Measurements from ENCODE around the gene PPP1R3G. TPM values are rescaled to one million over a fixed set of nuclear protein-coding genes. Genes with fewer than 3 reads are reported as not detected.
A peak's percentile ranks its signal among the peaks of the same experiment; 100 is the strongest.
"Not testable (repeated sequence)": the region's sequence is repeated elsewhere in the genome, so short reads cannot be mapped to it uniquely, and the experiment has no call there.

Gene PPP1R3G
- total RNA-seq, 1 experiment from 2014 or later: not detected

DNA sequence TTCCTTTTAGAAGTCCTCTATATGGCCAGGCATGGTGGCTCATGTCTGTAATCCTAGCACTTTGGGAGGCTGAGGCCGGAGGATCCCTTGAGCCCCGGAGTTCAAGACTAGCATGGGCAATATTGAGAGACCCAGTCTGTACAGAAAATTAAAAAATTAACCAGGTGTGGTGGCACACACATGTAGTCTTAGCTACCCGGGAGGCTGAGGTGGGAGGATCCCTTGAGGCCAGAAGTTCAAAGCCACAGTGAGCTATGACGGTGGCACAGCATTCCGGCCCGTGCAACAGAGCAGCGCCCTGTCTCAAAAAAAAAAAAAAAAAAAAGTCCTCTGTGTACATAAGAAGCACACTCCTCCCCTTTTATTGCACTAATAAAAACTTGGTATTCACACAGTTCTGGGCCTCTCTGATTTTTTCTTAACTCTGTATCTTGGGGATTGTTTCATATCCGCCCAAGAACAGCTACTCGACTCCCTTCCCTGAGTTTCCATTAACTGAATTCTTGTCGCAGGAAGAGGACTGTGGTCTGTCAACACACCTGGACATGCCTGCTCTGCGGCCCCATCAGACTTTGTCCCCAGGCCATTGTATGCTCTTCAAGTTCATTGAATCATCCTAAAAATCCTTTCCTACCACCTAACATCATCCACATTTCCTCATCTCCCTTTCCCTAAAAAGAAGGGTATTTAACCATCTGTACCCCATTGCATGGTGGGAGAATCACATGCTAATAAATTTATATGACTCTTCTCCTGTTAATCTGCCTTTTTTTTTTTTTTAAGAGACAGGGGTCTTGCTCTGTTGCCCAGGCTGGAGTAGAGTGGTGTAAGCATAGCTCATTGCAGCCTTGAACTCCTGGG is 25.9 kb upstream of the PPP1R3G start:
- no peak overlapping the region for H3K23ac ChIP-seq (ENCODE audit: insufficient read length, low read depth, low read length)
- peaks cover 9% of the 10 kb centered on the region for H3K27me3 Mint-ChIP-seq (ENCODE audit: low read depth)
- H3K18ac ChIP-seq (ENCODE audit: insufficient read length, low read depth, low read length): no peak overlapping the region
- no peaks in the 10 kb centered on the region for H3K9me3 ChIP-seq (ENCODE audit: control insufficient read depth, low read depth, low read length)
- no peak overlapping the region for H2BK12ac ChIP-seq (ENCODE audit: insufficient read length, low read depth, low read length)
- H3K14ac ChIP-seq (ENCODE audit: insufficient read depth, low read length): no peak overlapping the region
- H2BK120ac ChIP-seq (ENCODE audit: low read depth, low read length, poor library complexity, severe bottlenecking): no peak overlapping the region
- no peak overlapping the region for H2AFZ ChIP-seq (ENCODE audit: low read length)
- H3K27me3 ChIP-seq (ENCODE audit: insufficient read depth, low read length): no peaks in the 10 kb centered on the region
- H4K91ac ChIP-seq (ENCODE audit: insufficient read length, low read depth, low read length): no peak overlapping the region
- no peak overlapping the region for H2BK5ac ChIP-seq (ENCODE audit: insufficient read length, low read length)
- H4K5ac ChIP-seq (ENCODE audit: insufficient read length, low read depth, low read length): no peak overlapping the region
- H3K4me3 Mint-ChIP-seq: no peak overlapping the region
- H2AK5ac ChIP-seq (ENCODE audit: insufficient read length, low read length): no peak overlapping the region
- no peak overlapping the region for H2BK15ac ChIP-seq (ENCODE audit: low read depth, low read length)
- no peak overlapping the region for H3K4ac ChIP-seq (ENCODE audit: low read depth, low read length)
- no peaks in the 10 kb centered on the region for H3K79me2 ChIP-seq (ENCODE audit: insufficient read depth, low read length)
- no peaks in the 10 kb centered on the region for H4K20me1 ChIP-seq (ENCODE audit: control insufficient read depth, insufficient read depth, insufficient read length)
- H3K4me1 ChIP-seq (ENCODE audit: insufficient read depth, low read length): no peaks in the 10 kb centered on the region
- TF ChIP-seq, protein P1, sequence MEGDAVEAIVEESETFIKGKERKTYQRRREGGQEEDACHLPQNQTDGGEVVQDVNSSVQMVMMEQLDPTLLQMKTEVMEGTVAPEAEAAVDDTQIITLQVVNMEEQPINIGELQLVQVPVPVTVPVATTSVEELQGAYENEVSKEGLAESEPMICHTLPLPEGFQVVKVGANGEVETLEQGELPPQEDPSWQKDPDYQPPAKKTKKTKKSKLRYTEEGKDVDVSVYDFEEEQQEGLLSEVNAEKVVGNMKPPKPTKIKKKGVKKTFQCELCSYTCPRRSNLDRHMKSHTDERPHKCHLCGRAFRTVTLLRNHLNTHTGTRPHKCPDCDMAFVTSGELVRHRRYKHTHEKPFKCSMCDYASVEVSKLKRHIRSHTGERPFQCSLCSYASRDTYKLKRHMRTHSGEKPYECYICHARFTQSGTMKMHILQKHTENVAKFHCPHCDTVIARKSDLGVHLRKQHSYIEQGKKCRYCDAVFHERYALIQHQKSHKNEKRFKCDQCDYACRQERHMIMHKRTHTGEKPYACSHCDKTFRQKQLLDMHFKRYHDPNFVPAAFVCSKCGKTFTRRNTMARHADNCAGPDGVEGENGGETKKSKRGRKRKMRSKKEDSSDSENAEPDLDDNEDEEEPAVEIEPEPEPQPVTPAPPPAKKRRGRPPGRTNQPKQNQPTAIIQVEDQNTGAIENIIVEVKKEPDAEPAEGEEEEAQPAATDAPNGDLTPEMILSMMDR (conservative IDR thresholded peaks at IDR 0.05): no peak
- no peak overlapping the region for H3K4me2 ChIP-seq (ENCODE audit: insufficient read depth, insufficient read length, low read length)
- no peak overlapping the region for H3K27ac Mint-ChIP-seq
- peaks cover 6 to 8% of the 10 kb centered on the region in 2 experiments for H3K4me1 Mint-ChIP-seq
- H2BK20ac ChIP-seq (ENCODE audit: low read depth, low read length, poor library complexity, severe bottlenecking): no peak overlapping the region
- no peak overlapping the region for H3K27ac ChIP-seq (ENCODE audit: insufficient read length, low read depth, low read length)
- H3K79me1 ChIP-seq (ENCODE audit: insufficient read depth, low read depth, low read length, poor library complexity, severe bottlenecking): no peaks in the 10 kb centered on the region
- H3T11ph ChIP-seq (ENCODE audit: low read length): no peak overlapping the region
- H3K9ac ChIP-seq (ENCODE audit: extremely low read depth, insufficient read length, low read length): no peak overlapping the region
- no peak overlapping the region for H3K56ac ChIP-seq (ENCODE audit: insufficient read length, low read depth, low read length)
- no peaks in the 10 kb centered on the region for H3K23me2 ChIP-seq (ENCODE audit: insufficient read length, low read depth, low read length, poor library complexity, severe bottlenecking)
- DNase-seq: no peak
- peaks cover 0 to 10% (median 0%) of the 10 kb centered on the region in 3 experiments; a peak in 1 of 7 replicates for H3K36me3 Mint-ChIP-seq (ENCODE audit: insufficient read depth in 1 of 3, low read depth in 3 of 3)
- no peak overlapping the region for H4K8ac ChIP-seq (replicated peaks; ENCODE audit: insufficient read length, low read depth, low read length)
- peaks cover 0 to 8% of the 10 kb centered on the region in 2 experiments; a peak in 3 of 5 replicates for H3K9me3 Mint-ChIP-seq
- no CpG with 5 or more reads among the region's 11 CpGs for WGBS (ENCODE audit: extremely low coverage, insufficient read length, low lambda C conversion rate)

DNA sequence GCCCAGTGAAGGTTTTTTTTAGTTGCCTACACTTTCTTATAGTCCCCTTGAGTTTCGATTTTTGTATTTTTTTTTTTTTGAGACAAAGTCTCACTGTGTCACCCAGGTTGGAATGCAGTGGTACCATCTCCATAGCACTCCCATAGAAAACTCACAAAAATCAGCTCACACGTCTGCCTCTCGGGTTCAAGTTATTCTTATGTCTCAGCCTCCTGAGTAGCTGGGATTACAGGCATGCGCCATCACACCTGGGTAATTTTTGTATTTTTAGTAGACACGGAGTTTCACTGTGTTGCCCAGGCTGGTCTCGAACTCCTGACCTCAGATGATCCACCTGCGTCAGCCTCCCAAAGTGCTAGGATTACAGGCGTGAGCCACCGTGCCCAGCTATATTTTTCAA is 24.7 kb upstream of the PPP1R3G start:
- H3K27me3 ChIP-seq (ENCODE audit: insufficient read depth, low read length); H3K9me3 Mint-ChIP-seq; H2BK12ac ChIP-seq (ENCODE audit: insufficient read length, low read depth, low read length); H2BK15ac ChIP-seq (ENCODE audit: low read depth, low read length); H3K27ac ChIP-seq (ENCODE audit: insufficient read length, low read depth, low read length); H3K9ac ChIP-seq (ENCODE audit: extremely low read depth, insufficient read length, low read length); H3K4ac ChIP-seq (ENCODE audit: low read depth, low read length); H3K14ac ChIP-seq (ENCODE audit: insufficient read depth, low read length); H2BK5ac ChIP-seq (ENCODE audit: insufficient read length, low read length); H3K23me2 ChIP-seq (ENCODE audit: insufficient read length, low read depth, low read length, poor library complexity, severe bottlenecking); H3K4me3 Mint-ChIP-seq; H2BK120ac ChIP-seq (ENCODE audit: low read depth, low read length, poor library complexity, severe bottlenecking); H3T11ph ChIP-seq (ENCODE audit: low read length); H3K4me1 ChIP-seq (ENCODE audit: insufficient read depth, low read length); H3K56ac ChIP-seq (ENCODE audit: insufficient read length, low read depth, low read length); H3K36me3 Mint-ChIP-seq (ENCODE audit: insufficient read depth in 1 of 3, low read depth in 3 of 3); H2BK20ac ChIP-seq (ENCODE audit: low read depth, low read length, poor library complexity, severe bottlenecking); H4K20me1 ChIP-seq (ENCODE audit: control insufficient read depth, insufficient read depth, insufficient read length); H3K23ac ChIP-seq (ENCODE audit: insufficient read length, low read depth, low read length); DNase-seq; H3K4me1 Mint-ChIP-seq; H3K18ac ChIP-seq (ENCODE audit: insufficient read length, low read depth, low read length); H3K27me3 Mint-ChIP-seq (ENCODE audit: low read depth); H4K91ac ChIP-seq (ENCODE audit: insufficient read length, low read depth, low read length); H2AFZ ChIP-seq (ENCODE audit: low read length); H4K8ac ChIP-seq (replicated peaks; ENCODE audit: insufficient read length, low read depth, low read length); H4K5ac ChIP-seq (ENCODE audit: insufficient read length, low read depth, low read length); H3K9me3 ChIP-seq (ENCODE audit: control insufficient read depth, low read depth, low read length); H3K79me2 ChIP-seq (ENCODE audit: insufficient read depth, low read length); H2AK5ac ChIP-seq (ENCODE audit: insufficient read length, low read length); H3K79me1 ChIP-seq (ENCODE audit: insufficient read depth, low read depth, low read length, poor library complexity, severe bottlenecking); H3K4me2 ChIP-seq (ENCODE audit: insufficient read depth, insufficient read length, low read length): not testable (repeated sequence)
- H3K27ac Mint-ChIP-seq: peak overlapping the region in 1 of 3 experiments; percentile 16; a peak in 1 of 7 replicates
- no CpG with 5 or more reads among the region's 9 CpGs for WGBS (ENCODE audit: extremely low coverage, insufficient read length, low lambda C conversion rate)
